ENCODE measurements around the gene MAST4. TPM values are rescaled to one million over a fixed set of nuclear protein-coding genes. Genes with fewer than 3 reads are reported as not detected.

MAST4 gene
- total and polyA plus RNA-seq, 2 donors (not counting 1 experiment from before 2014, with no cell fraction given) = 7.0 to 15.2 TPM

DNA sequence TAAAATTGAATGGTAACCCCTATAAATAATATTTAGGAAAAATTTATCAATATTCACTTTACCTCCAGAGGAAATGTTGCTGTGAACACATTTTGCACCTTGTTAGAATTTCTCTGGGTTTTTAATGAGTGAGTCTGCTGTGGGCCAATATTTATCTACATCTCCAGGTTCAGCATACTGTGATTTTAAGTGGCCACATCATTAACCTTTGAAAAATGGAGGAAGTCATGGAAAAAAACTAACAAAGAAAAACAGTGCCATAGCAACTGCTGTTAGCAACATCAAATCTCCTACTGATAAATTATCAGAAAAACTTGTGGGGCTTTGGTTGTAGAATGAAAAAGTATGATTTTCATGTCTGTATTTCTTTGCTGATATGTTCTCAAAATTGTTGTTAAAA, 545.5 kb downstream of the MAST4 start:
- Histone ChIP-seq H3K4me1 (ENCODE audit: control insufficient read depth, extremely low read depth, insufficient read depth, low read length) (no peaks in the 10 kb centered on the region), H3K9ac (ENCODE audit: insufficient read depth, low read length) (no peak overlapping the region), H3K79me2 (ENCODE audit: control insufficient read depth, insufficient read depth, low read length) (no peaks in the 10 kb centered on the region), H3K4me2 (ENCODE audit: extremely low read depth, insufficient read depth, low read length) (no peak overlapping the region), H2AFZ (ENCODE audit: low read length) (no peak overlapping the region), H3K27me3 (ENCODE audit: control insufficient read depth, insufficient read depth, low read length) (no peaks in the 10 kb centered on the region), H3K27ac (ENCODE audit: insufficient read depth, low read length) (no peak overlapping the region), H3K9me3 (ENCODE audit: control insufficient read depth, insufficient read depth, low read depth, low read length) (no peaks in the 10 kb centered on the region), H3K4me3 (replicated peaks in 1 of 4; ENCODE audit: control extremely low read depth in 1 of 4, insufficient read depth in 1 of 4, low read depth in 3 of 4, low read length in 4 of 4) (no peak overlapping the region), H4K20me1 (ENCODE audit: control insufficient read depth, extremely low read depth, insufficient read depth, low read length) (no peaks in the 10 kb centered on the region), H3K36me3 (ENCODE audit: control insufficient read depth, insufficient read depth, low read length) (peaks cover 6% of the 10 kb centered on the region)
- no peak for DNase-seq (ENCODE audit: low read depth in 2 of 2)
- TF ChIP-seq, protein P1, sequence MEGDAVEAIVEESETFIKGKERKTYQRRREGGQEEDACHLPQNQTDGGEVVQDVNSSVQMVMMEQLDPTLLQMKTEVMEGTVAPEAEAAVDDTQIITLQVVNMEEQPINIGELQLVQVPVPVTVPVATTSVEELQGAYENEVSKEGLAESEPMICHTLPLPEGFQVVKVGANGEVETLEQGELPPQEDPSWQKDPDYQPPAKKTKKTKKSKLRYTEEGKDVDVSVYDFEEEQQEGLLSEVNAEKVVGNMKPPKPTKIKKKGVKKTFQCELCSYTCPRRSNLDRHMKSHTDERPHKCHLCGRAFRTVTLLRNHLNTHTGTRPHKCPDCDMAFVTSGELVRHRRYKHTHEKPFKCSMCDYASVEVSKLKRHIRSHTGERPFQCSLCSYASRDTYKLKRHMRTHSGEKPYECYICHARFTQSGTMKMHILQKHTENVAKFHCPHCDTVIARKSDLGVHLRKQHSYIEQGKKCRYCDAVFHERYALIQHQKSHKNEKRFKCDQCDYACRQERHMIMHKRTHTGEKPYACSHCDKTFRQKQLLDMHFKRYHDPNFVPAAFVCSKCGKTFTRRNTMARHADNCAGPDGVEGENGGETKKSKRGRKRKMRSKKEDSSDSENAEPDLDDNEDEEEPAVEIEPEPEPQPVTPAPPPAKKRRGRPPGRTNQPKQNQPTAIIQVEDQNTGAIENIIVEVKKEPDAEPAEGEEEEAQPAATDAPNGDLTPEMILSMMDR (conservative IDR thresholded peaks at IDR 0.05 in 1 of 2, IDR thresholded peaks at IDR 0.05 in 1 of 2; ENCODE audit: low read depth in 1 of 2, low read length in 2 of 2) = no peak
- no peak for TF ChIP-seq EZH2 (IDR thresholded peaks at IDR 0.05; ENCODE audit: low read length, missing control alignments)

DNA sequence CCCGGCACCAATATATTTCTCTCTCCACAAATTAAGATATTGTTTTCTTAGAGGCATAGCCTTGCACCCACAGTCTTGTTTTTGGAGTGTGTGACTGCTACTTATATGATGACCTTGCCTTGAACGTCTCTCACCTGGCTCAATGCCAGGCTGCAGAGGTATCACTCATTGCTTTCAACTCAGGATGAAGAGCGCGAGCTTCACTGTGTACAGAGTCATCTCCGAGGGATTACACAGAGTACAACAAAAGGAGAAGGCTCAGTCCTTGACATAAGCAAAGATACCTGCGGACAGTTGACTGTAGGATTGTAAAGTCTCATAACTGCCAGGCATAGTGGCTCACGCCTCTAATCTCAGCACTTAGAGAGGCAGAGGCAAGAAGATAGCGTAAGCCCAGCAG, 546.6 kb downstream of the MAST4 start:
- H2AFZ ChIP-seq (ENCODE audit: low read length) = no peak overlapping the region

DNA sequence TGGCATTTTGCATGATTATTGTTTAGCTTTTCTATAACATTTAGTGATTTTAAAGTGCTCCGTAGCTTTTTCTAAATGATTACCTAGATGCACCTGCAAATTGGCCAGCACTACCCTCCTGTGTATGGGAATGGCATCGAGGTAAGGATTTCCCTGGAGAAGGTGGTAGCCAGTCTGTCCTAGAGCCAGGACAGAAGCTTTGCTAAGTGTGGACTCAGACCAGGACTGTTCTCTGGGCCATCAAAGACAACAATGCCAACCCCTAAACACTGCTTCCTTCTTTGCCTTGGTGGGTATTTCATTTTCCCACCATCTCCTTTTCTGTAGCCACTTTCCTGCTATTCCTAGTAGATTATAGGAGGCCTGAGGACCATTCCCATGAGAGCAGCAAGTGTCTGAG, 547.4 kb downstream of the MAST4 start:
- no peaks in the 10 kb centered on the region for H3K79me2 ChIP-seq (ENCODE audit: control insufficient read depth, insufficient read depth, low read length)
- H2AFZ ChIP-seq (ENCODE audit: low read length) = no peak overlapping the region
- H3K27me3 ChIP-seq (ENCODE audit: control insufficient read depth, insufficient read depth, low read length) = no peaks in the 10 kb centered on the region
- DNase-seq (ENCODE audit: low read depth in 2 of 2) = no peak
- H3K36me3 ChIP-seq (ENCODE audit: control insufficient read depth, insufficient read depth, low read length) = peaks cover 6% of the 10 kb centered on the region
- H3K9ac ChIP-seq (ENCODE audit: insufficient read depth, low read length) = no peak overlapping the region
- no peaks in the 10 kb centered on the region for H3K4me1 ChIP-seq (ENCODE audit: control insufficient read depth, extremely low read depth, insufficient read depth, low read length)
- no peaks in the 10 kb centered on the region for H4K20me1 ChIP-seq (ENCODE audit: control insufficient read depth, extremely low read depth, insufficient read depth, low read length)
- TF ChIP-seq EZH2 (IDR thresholded peaks at IDR 0.05; ENCODE audit: low read length, missing control alignments) = no peak
- TF ChIP-seq, protein P1 (conservative IDR thresholded peaks at IDR 0.05 in 1 of 2, IDR thresholded peaks at IDR 0.05 in 1 of 2; ENCODE audit: low read depth in 1 of 2, low read length in 2 of 2) = no peak
- H3K9me3 ChIP-seq (ENCODE audit: control insufficient read depth, insufficient read depth, low read depth, low read length) = no peaks in the 10 kb centered on the region
- no peak overlapping the region for H3K4me3 ChIP-seq (replicated peaks in 1 of 4; ENCODE audit: control extremely low read depth in 1 of 4, insufficient read depth in 1 of 4, low read depth in 3 of 4, low read length in 4 of 4)
- H3K27ac ChIP-seq (ENCODE audit: insufficient read depth, low read length) = no peak overlapping the region
- H3K4me2 ChIP-seq (ENCODE audit: extremely low read depth, insufficient read depth, low read length) = no peak overlapping the region

More for the DNA sequence above, 546.6 kb downstream of the MAST4 start:
- Histone ChIP-seq H3K79me2 (ENCODE audit: control insufficient read depth, insufficient read depth, low read length) (no peaks in the 10 kb centered on the region), H3K9ac (ENCODE audit: insufficient read depth, low read length) (no peak overlapping the region), H3K4me1 (ENCODE audit: control insufficient read depth, extremely low read depth, insufficient read depth, low read length) (no peaks in the 10 kb centered on the region), H3K36me3 (ENCODE audit: control insufficient read depth, insufficient read depth, low read length) (peaks cover 6% of the 10 kb centered on the region), H3K9me3 (ENCODE audit: control insufficient read depth, insufficient read depth, low read depth, low read length) (no peaks in the 10 kb centered on the region), H3K4me2 (ENCODE audit: extremely low read depth, insufficient read depth, low read length) (no peak overlapping the region), H3K27me3 (ENCODE audit: control insufficient read depth, insufficient read depth, low read length) (no peaks in the 10 kb centered on the region), H4K20me1 (ENCODE audit: control insufficient read depth, extremely low read depth, insufficient read depth, low read length) (no peaks in the 10 kb centered on the region), H3K27ac (ENCODE audit: insufficient read depth, low read length) (no peak overlapping the region), H3K4me3 (replicated peaks in 1 of 4; ENCODE audit: control extremely low read depth in 1 of 4, insufficient read depth in 1 of 4, low read depth in 3 of 4, low read length in 4 of 4) (no peak overlapping the region)
- no peak for TF ChIP-seq EZH2 (IDR thresholded peaks at IDR 0.05; ENCODE audit: low read length, missing control alignments)
- TF ChIP-seq, protein P1 (conservative IDR thresholded peaks at IDR 0.05 in 1 of 2, IDR thresholded peaks at IDR 0.05 in 1 of 2; ENCODE audit: low read depth in 1 of 2, low read length in 2 of 2) = no peak
- DNase-seq (ENCODE audit: low read depth in 2 of 2) = no peak

Data from fibroblast of lung (primary cell).